SK-N-SH (cell line): ENCODE data around the gene IL10RA. TPM values are rescaled to one million over a fixed set of nuclear protein-coding genes. Genes with fewer than 3 reads are reported as not detected.

Experiments
- CTCF ChIA-PET: fragments of 300-600, 350-600 bp; formaldehyde crosslinking; extraction: SDS; loops from one replicate; lab custom pipeline; 2021; lab: Yijun Ruan, JAX
- POLR2A ChIA-PET: fragments of 350-600 bp; sonication (Branson Sonifier 250); formaldehyde crosslinking; extraction: SDS; loops from one replicate; lab custom pipeline; 2020; ENCODE audit warnings: antibody characterized with exemption, inconsistent platforms; lab: Yijun Ruan, JAX
- DNase-seq: peaks from one replicate; pipeline ENCODE4 v3.0.0; 2012
- H2AFZ ChIP-seq: fragments of 200-600 bp; sonication (generic); 2 replicates; pipeline ENCODE4 v1.8.1; 2016; ENCODE audit warnings: antibody characterized with exemption, mild to moderate bottlenecking, low read depth
- H3F3A ChIP-seq: fragments of 200-600 bp; sonication (generic); replicated peaks from 2 replicates; pipeline ENCODE3; 2016; ENCODE audit warnings: antibody characterized with exemption, mild to moderate bottlenecking; ENCODE audit not compliant: insufficient read depth
- H3K27ac ChIP-seq, 2 experiments: fragments of 200-500 bp in 1 of 2; fragments of 200-600 bp in 1 of 2; sonication (Bioruptor generic) in 1 of 2; sonication (generic), shearing (Covaris generic) in 1 of 2; 2 replicates each; pipeline versions ENCODE4 v1.5.1 to v1.6.1; 2014 to 2016; ENCODE audit warnings: low read depth in 2 of 2, inconsistent platforms in 1 of 2, low read length in 1 of 2, mild to moderate bottlenecking in 1 of 2, mixed read lengths in 1 of 2
- H3K27me3 ChIP-seq: fragments of 200-600 bp; sonication (generic), shearing (Covaris generic); 2 replicates; pipeline ENCODE4 v1.6.1; 2016; ENCODE audit warnings: mixed run types; ENCODE audit not compliant: insufficient read depth
- H3K36me3 ChIP-seq, 2 experiments: fragments of 200-500 bp in 1 of 2; fragments of 200-600 bp in 1 of 2; sonication (Bioruptor generic) in 1 of 2; sonication (generic) in 1 of 2; replicated peaks in 1 of 2; 2 replicates each; pipeline versions ENCODE3 to v1.5.1; 2014 to 2016; ENCODE audit warnings: low read length in 1 of 2, mild to moderate bottlenecking in 1 of 2; ENCODE audit not compliant: insufficient read depth in 2 of 2, control insufficient read depth in 1 of 2
- H3K4me1 ChIP-seq, 2 experiments: fragments of 200-500 bp in 1 of 2; fragments of 200-600 bp in 1 of 2; sonication (Bioruptor generic) in 1 of 2; sonication (generic), shearing (Covaris generic) in 1 of 2; 2 replicates each; pipeline versions ENCODE4 v1.5.1 to v1.6.1; 2014 to 2016; ENCODE audit warnings: low read depth in 1 of 2, low read length in 1 of 2, mixed run types in 1 of 2; ENCODE audit not compliant: insufficient read depth in 2 of 2, control insufficient read depth in 1 of 2
- H3K4me2 ChIP-seq: fragments of 200-600 bp; sonication (generic), shearing (Covaris generic); 2 replicates; pipeline ENCODE4 v1.6.1; 2017; ENCODE audit warnings: mixed run types
- H3K4me3 ChIP-seq, 2 experiments: fragments of 200-500 bp in 1 of 2; fragments of 200-600 bp in 1 of 2; sonication (Bioruptor generic) in 1 of 2; sonication (generic), shearing (Covaris generic) in 1 of 2; 2 replicates each; pipeline versions ENCODE4 v1.5.1 to v1.8.1; 2014 to 2016; ENCODE audit warnings: low read depth in 2 of 2, inconsistent platforms in 1 of 2, low read length in 1 of 2, mild to moderate bottlenecking in 1 of 2, mixed read lengths in 1 of 2, moderate library complexity in 1 of 2
- H3K79me2 ChIP-seq: fragments of 200-600 bp; sonication (generic); 2 replicates; pipeline ENCODE4 v1.8.1; 2017; ENCODE audit warnings: mild to moderate bottlenecking; ENCODE audit not compliant: insufficient read depth
- H3K9ac ChIP-seq: fragments of 200-600 bp; sonication (generic); 2 replicates; pipeline ENCODE4 v1.6.1; 2017; ENCODE audit warnings: mixed run types
- H3K9me2 ChIP-seq: fragments of 200-600 bp; sonication (generic); 2 replicates; pipeline ENCODE4 v1.6.1; 2017; ENCODE audit warnings: mixed run types
- H3K9me3 ChIP-seq: fragments of 200-600 bp; sonication (generic); 2 replicates; pipeline ENCODE4 v1.6.1; 2017; ENCODE audit warnings: mixed run types, mild to moderate bottlenecking, moderate library complexity
- H4K20me1 ChIP-seq: fragments of 200-600 bp; sonication (generic); 2 replicates; pipeline ENCODE4 v1.6.1; 2017; ENCODE audit warnings: mild to moderate bottlenecking, mixed run types; ENCODE audit not compliant: insufficient read depth
- CHD2 ChIP-seq: fragments of 150-350 bp; IDR thresholded peaks from 2 replicates; pipeline ENCODE4 v1.6.1; 2018; ENCODE audit warnings: low read length; ENCODE audit not compliant: partially characterized antibody
- EP300 ChIP-seq, 2 experiments: IDR thresholded peaks; 2 replicates each; pipeline versions ENCODE4 v1.4.0 to v1.6.1; 2012; ENCODE audit warnings: borderline replicate concordance in 1 of 2, low read depth in 1 of 2, low read length in 1 of 2
- EZH2phosphoT487 ChIP-seq: fragments of 200-600 bp; sonication (generic); IDR thresholded peaks from 2 replicates; pipeline ENCODE4 v1.6.1; 2017; ENCODE audit warnings: low read depth, mixed run types, mild to moderate bottlenecking, antibody characterized with exemption, moderate library complexity, borderline replicate concordance
- FOSL2 ChIP-seq: IDR thresholded peaks from 2 replicates; pipeline ENCODE4 v1.4.0; 2012; ENCODE audit warnings: low read depth, mild to moderate bottlenecking, moderate library complexity, borderline replicate concordance
- FOXJ3 ChIP-seq: sonication (generic); formaldehyde crosslinking; IDR thresholded peaks from 2 replicates; pipeline ENCODE4 v1.5.1; 2020; ENCODE audit warnings: mild to moderate bottlenecking, missing genetic modification reagents
- GATA2 ChIP-seq: sonication (generic); formaldehyde crosslinking; IDR thresholded peaks from 2 replicates; pipeline ENCODE4 v1.5.0; 2020; ENCODE audit warnings: mild to moderate bottlenecking, missing genetic modification reagents
- IRF3 ChIP-seq: fragments of 150-350 bp; IDR thresholded peaks from 2 replicates; pipeline ENCODE4 v1.6.1; 2016; ENCODE audit warnings: mild to moderate bottlenecking, low read depth, low read length
- JUND ChIP-seq: IDR thresholded peaks from 2 replicates; pipeline ENCODE4 v1.4.0; 2012
- MAX ChIP-seq: IDR thresholded peaks from 2 replicates; pipeline ENCODE4 v1.4.0; 2012; ENCODE audit warnings: low read depth
- MXI1 ChIP-seq: IDR thresholded peaks from 2 replicates; pipeline ENCODE4 v1.6.1; 2012; ENCODE audit warnings: mild to moderate bottlenecking, low read depth, low read length, improper control_type of control experiment
- NFIC ChIP-seq: IDR thresholded peaks from 2 replicates; pipeline ENCODE4 v1.4.0; 2012; ENCODE audit warnings: borderline replicate concordance
- PBX3 ChIP-seq: IDR thresholded peaks from 2 replicates; pipeline ENCODE4; 2012
- POLR2AphosphoS5 ChIP-seq: IDR thresholded peaks from 2 replicates; pipeline ENCODE4 v1.6.1; 2012; ENCODE audit warnings: low read depth, low read length
- RAD21 ChIP-seq: IDR thresholded peaks from 2 replicates; pipeline ENCODE4 v1.6.1; 2012; ENCODE audit warnings: mild to moderate bottlenecking, low read length
- RCOR1 ChIP-seq: fragments of 150-350 bp; IDR thresholded peaks from 2 replicates; pipeline ENCODE4 v1.6.1; 2017; ENCODE audit warnings: antibody characterized with exemption, low read length
- RFX5 ChIP-seq: IDR thresholded peaks from 2 replicates; pipeline ENCODE4 v1.6.1; 2012; ENCODE audit warnings: mild to moderate bottlenecking, improper control_type of control experiment, low read length
- SIN3A ChIP-seq: IDR thresholded peaks from 2 replicates; pipeline ENCODE4 v1.6.1; 2012; ENCODE audit warnings: low read depth, mild to moderate bottlenecking, low read length, moderate library complexity, borderline replicate concordance
- SMC3 ChIP-seq: IDR thresholded peaks from 2 replicates; pipeline ENCODE4 v1.6.1; 2012; ENCODE audit warnings: low read depth, low read length, improper control_type of control experiment
- TAF1 ChIP-seq: IDR thresholded peaks from 2 replicates; pipeline ENCODE4 v1.6.1; 2012; ENCODE audit warnings: low read depth, mild to moderate bottlenecking, low read length, moderate library complexity, borderline replicate concordance
- TCF12 ChIP-seq: IDR thresholded peaks from 2 replicates; pipeline ENCODE4 v1.4.0; 2012
- TEAD4 ChIP-seq: IDR thresholded peaks from 2 replicates; pipeline ENCODE4 v1.4.0; 2012; ENCODE audit warnings: mild to moderate bottlenecking, borderline replicate concordance; ENCODE audit not compliant: insufficient read depth
- USF1 ChIP-seq: IDR thresholded peaks from 2 replicates; pipeline ENCODE4 v1.4.0; 2012; ENCODE audit warnings: low read depth, borderline replicate concordance
- YY1 ChIP-seq: IDR thresholded peaks from 2 replicates; pipeline ENCODE4 v1.4.0; 2012; ENCODE audit warnings: low read depth, mild to moderate bottlenecking
- WGBS: methylation state at CpG from one replicate; pipeline ENCODE4 v1.1.6; 2017; ENCODE audit warnings: low lambda C conversion rate; 5-methylcytosine and 5-hydroxymethylcytosine counted together
- polyA plus RNA-seq, 3 experiments: library from polyadenylated mRNA; depleted of rRNA; stranded (reverse); fragments of >200 nt; gene quantifications; 2 replicates each; pipeline ENCODE4 v1.2.3, GENCODE V29; 2012

IL10RA gene
- polyA plus RNA-seq, 1 of the 3 experiments (the other 2 are of a cell fraction), result not detected

- POLR2A ChIA-PET, result no interaction called here
- WGBS, result 88% methylated on average over 2 of the region's 2 CpGs
- CTCF ChIA-PET, result interaction anchor here (0.9 to 1.1 kb wide), 2 partner anchors 47 to 50 kb away, joined by 3 to 6 read pairs; no protein-coding TSS in a partner anchor
These were observed 11.2 kb downstream of the IL10RA start for GRCh38 chr11:117997406-117997805.

GRCh38 chr11:117997823-117998579, 11.8 kb downstream of the IL10RA start:
- Histone ChIP-seq H3K4me3 (no peak overlapping the region), H3K36me3 (no peaks in the 10 kb centered on the region), H3K27me3 (no peaks in the 10 kb centered on the region), H3K4me2 (no peak overlapping the region), H3K9me3 (no peaks in the 10 kb centered on the region), H3K9ac (no peak overlapping the region), H3K27ac (no peak overlapping the region), H3K79me2 (no peaks in the 10 kb centered on the region), H3K4me1 (no peaks in the 10 kb centered on the region), H2AFZ (no peak overlapping the region), H4K20me1 (no peaks in the 10 kb centered on the region), H3F3A (no peaks in the 10 kb centered on the region), H3K9me2 (no peaks in the 10 kb centered on the region)
- no peak for DNase-seq
- ChIA-PET POLR2A (no interaction called here), CTCF (interaction anchor here (1.1 kb wide), 1 partner anchor 51 kb away, joined by 6 read pairs; no protein-coding TSS in a partner anchor)
- WGBS, result 70% methylated on average over 9 of the region's 9 CpGs
- no peak for TF ChIP-seq FOSL2
- TF ChIP-seq MAX, result no peak
- no peak for TF ChIP-seq POLR2AphosphoS5
- no peak for TF ChIP-seq EZH2phosphoT487
- TF ChIP-seq CHD2, result no peak
- no peak for TF ChIP-seq SMC3
- no peak for TF ChIP-seq FOXJ3 (CRISPR knock-in tag)
- TF ChIP-seq JUND, result no peak
- TF ChIP-seq SIN3A, result no peak
- TF ChIP-seq EP300 (IDR thresholded peaks at IDR 0.05; ENCODE audit: borderline replicate concordance in 1 of 2, low read depth in 1 of 2, low read length in 1 of 2), result no peak
- TF ChIP-seq RCOR1, result no peak
- TF ChIP-seq IRF3, result no peak
- TF ChIP-seq MXI1, result no peak
- no peak for TF ChIP-seq GATA2 (CRISPR knock-in tag)

More at GRCh38 chr11:117997406-117997805, 11.2 kb downstream of the IL10RA start:
- Histone ChIP-seq H3K4me1 (no peaks in the 10 kb centered on the region), H3K9me2 (no peaks in the 10 kb centered on the region), H3K9ac (no peak overlapping the region), H3K27ac (no peak overlapping the region), H4K20me1 (no peaks in the 10 kb centered on the region), H3K4me3 (no peak overlapping the region), H3K79me2 (no peaks in the 10 kb centered on the region), H3K4me2 (no peak overlapping the region), H3K27me3 (no peaks in the 10 kb centered on the region), H3K9me3 (no peaks in the 10 kb centered on the region), H3F3A (no peaks in the 10 kb centered on the region), H3K36me3 (no peaks in the 10 kb centered on the region), H2AFZ (no peak overlapping the region)
- DNase-seq, result no peak
- no peak for TF ChIP-seq TAF1
- no peak for TF ChIP-seq PBX3
- TF ChIP-seq POLR2AphosphoS5, result no peak
- TF ChIP-seq RAD21, result no peak
- TF ChIP-seq TEAD4, result no peak
- no peak for TF ChIP-seq NFIC
- TF ChIP-seq USF1, result no peak
- TF ChIP-seq TCF12, result no peak
- TF ChIP-seq CHD2, result no peak
- TF ChIP-seq RFX5, result no peak
- TF ChIP-seq JUND, result no peak
- TF ChIP-seq EP300 (IDR thresholded peaks at IDR 0.05; ENCODE audit: borderline replicate concordance in 1 of 2, low read depth in 1 of 2, low read length in 1 of 2), result no peak
- TF ChIP-seq YY1, result no peak
- TF ChIP-seq RCOR1, result no peak
- TF ChIP-seq, all 33 proteins: peak for 0
